SH-SY5Y (cell line): ENCODE results near the gene POU4F3.

Experiments used
- GATA2 ChIP-seq: IDR thresholded peaks from 2 replicates; pipeline ENCODE4 v1.6.1; 2011; ENCODE audit warnings: mild to moderate bottlenecking, low read depth, low read length
- GATA3 ChIP-seq: IDR thresholded peaks from 2 replicates; pipeline ENCODE4 v1.6.1; 2011; ENCODE audit warnings: low read depth, mild to moderate bottlenecking, low read length, moderate library complexity

Gene POU4F3

GRCh38 chr5:146338774-146339714, at the start of gene POU4F3:
Gene POU4F3, plus strand, starts transcription at chr5:146338839. Its CDS starts 274 bp downstream, at chr5:146339113.
- TF ChIP-seq GATA3 (no peak), GATA2 (no peak)

DNA sequence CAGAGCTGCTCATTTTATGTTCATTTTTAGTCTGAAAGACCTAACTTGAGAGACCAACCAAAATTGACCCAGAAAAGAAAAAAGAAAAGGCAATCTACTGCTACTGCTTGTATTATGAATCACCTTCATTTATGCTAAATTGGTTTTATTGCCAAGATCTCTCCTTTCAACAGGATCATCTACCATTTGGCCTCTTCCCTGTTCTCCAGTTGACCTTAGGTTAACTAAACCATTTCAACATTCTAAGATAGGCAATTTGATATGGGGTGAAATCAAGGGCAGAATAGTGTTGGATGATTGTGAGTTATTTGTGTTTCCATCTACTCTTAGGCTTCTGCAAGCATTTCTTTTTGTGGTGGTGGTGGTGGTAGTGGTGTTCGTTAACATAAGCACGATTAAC, 48.3 kb upstream of the POU4F3 start:
- no peak for TF ChIP-seq GATA3
- TF ChIP-seq GATA2 = no peak

- TF ChIP-seq GATA2 (no peak), GATA3 (no peak)
Observed at GRCh38 chr5:146291421-146292074, 47.1 kb upstream of the POU4F3 start.

DNA sequence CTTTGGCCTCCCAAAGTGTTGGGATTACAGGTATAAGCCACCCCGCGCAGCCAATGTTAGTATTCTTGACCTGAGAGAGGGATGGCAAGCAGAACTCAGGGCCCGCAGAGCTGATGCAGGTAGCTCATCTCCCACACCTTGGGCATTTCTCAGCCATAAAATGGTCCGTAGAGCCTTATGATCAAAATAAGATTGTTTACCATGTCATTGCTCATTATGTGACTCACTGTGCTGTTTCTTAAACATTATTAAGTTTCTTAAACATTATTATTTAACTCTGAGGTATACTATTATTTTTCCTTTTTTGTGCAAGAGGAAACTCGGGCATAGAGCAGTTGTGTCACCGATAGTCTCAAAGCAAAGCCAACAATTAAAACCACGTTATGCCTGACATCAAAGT, 42.4 kb upstream of the POU4F3 start:
- TF ChIP-seq GATA2 (no peak), GATA3 (no peak)

DNA sequence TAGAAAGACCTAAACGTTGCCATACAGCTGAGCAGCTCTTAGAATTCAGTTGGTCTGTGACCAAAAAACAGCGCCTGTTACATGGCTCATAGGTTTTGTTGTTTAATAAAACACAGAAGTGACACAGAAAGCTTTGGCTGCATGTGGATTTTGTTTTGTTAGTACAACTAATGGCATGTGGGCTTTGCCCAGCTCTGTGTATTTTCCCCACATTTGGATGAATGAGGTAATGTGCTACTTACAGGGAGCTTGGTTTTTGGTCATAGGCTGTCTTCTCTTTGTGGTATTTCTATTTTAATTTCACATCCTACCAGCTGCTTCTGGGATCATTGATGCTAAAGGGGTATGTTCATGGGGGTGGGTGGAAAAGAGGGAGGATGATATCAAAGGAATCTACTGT, 37.0 kb upstream of the POU4F3 start:
- TF ChIP-seq GATA2 = no peak
- TF ChIP-seq GATA3 = no peak

- TF ChIP-seq GATA3 = no peak
Observed at GRCh38 chr5:146302406-146302805, 36.2 kb upstream of the POU4F3 start.

DNA sequence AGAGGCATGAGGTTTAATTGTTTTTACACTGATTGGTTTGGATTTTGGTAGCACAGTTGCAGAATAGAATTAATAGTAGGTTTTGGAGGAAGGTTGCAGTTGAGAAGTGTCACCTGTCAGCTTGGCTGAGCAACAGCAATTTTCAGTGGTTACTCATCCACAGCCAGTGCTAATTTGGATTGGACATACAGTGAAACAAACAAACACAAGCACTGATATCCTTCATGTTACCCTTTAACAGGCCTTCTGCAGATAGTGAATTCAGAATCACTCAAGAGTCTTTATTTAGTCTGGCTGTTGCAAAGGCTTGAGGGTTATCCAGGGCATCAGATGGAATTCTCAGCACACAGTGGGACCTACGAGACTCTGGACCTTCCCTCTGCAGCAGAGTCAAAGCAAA, 31.8 kb upstream of the POU4F3 start:
- TF ChIP-seq GATA2 = no peak
- TF ChIP-seq GATA3 = no peak

- TF ChIP-seq GATA3 (no peak), GATA2 (no peak)
Observed at GRCh38 chr5:146307796-146308195, 30.8 kb upstream of the POU4F3 start.

DNA sequence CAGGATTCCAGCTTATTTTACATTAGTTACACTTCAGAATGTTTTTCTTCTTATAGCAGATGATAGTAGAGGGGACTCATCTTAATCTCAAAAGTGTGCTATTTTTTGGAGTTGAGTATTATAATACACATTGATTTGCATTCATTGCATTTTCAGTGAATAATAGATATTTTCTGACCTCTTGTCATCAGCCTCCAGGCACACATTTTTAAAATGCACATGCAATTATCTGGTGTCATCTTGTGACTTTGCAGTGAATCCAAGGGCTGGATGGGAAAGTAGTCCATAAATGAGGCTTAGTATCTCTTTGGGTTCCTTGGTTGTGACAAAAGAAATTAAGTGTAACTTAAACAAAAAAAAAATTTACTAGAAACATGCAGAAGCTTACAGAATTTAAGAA, 28.1 kb upstream of the POU4F3 start:
- no peak for TF ChIP-seq GATA3
- TF ChIP-seq GATA2 = no peak

DNA sequence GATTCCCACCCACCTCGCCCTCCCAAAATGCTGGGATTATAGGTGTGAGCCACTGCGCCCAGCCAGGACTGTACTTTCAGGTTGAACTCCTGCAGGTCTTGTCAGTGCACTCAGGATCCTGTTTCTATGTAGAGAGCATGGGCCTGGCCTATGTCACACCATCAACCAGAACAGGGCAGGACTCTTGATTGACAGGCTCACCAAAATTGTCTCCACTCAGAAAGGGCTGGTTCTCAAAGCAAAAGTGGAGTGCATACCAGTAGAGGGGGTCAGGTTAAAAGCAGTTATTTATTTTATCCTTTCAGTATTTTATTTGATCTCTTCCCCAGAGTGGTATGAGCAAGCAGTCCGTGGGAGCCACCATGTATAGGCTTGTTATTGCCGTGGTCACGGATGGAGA, 27.4 kb upstream of the POU4F3 start:
- TF ChIP-seq GATA2 (no peak), GATA3 (no peak)

GRCh38 chr5:146313027-146313426, 25.6 kb upstream of the POU4F3 start:
- no peak for TF ChIP-seq GATA2
- no peak for TF ChIP-seq GATA3

DNA sequence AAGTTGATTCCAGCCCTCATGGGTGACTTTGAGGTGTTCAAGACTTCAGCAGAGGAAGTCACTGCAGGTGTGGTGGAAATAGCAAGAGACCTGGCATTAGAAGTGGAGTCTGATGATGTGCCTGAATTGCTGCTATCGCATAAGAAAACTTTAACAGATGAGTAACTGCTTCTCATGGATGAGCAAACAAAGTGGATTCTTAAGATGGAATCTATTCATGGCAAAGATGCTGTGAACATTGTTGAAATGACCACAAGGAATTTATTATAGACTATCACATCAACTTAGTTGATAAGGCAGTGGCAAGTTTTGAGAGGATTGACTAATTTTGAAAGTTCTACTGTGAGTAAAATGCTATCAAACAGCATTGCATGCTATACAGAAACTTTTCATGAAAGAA, 17.1 kb upstream of the POU4F3 start:
- TF ChIP-seq GATA2 (no peak), GATA3 (no peak)

- TF ChIP-seq GATA2 = no peak
- no peak for TF ChIP-seq GATA3
Observed at GRCh38 chr5:146327257-146327870, 11.3 kb upstream of the POU4F3 start.

- TF ChIP-seq GATA2 (no peak), GATA3 (no peak)
Observed at GRCh38 chr5:146327989-146328388, 10.7 kb upstream of the POU4F3 start.

GRCh38 chr5:146329697-146330096, 8.9 kb upstream of the POU4F3 start:
- no peak for TF ChIP-seq GATA3
- TF ChIP-seq GATA2 = no peak

DNA sequence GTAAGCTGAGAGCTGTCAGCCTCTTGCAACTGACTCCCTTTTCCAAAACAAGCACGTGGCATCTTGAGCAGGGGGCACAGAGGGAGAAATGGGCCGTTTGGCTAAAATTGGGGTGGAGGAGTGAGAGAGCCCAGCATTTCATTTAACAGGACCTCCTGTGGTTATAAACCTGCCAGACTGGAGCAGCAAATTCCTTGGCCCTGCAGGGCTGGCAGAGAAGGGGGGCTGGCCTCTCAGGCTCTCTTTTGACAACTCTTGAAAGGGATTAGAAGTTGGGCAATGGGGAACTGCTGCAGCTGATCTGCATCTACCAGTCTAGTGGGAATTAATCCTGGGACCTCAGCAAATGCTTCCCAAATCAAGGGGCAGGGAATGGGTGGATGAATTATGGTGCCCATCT, 7.2 kb upstream of the POU4F3 start:
- no peak for TF ChIP-seq GATA2
- TF ChIP-seq GATA3 = no peak
